Stimulated activated CD8-positive, alpha-beta memory T cell treated with anti-CD3 and anti-CD28 coated beads, Interleukin-7, amount 100 ng/mL, for 1 hour (primary cell): ENCODE data around the gene LTBP2.

ENCODE experiments used
- DNase-seq, 2 donors: peaks; one replicate each; pipeline ENCODE4 v3.0.0-alpha.2; 2020; ENCODE audit warnings: low read depth in 2 of 2

LTBP2 gene

GRCh38 chr14:74638066-74638465, 26.0 kb upstream of the LTBP2 start:
- DNase-seq, result no peak

GRCh38 chr14:74637178-74637550, 25.1 kb upstream of the LTBP2 start:
- no peak for DNase-seq

DNA sequence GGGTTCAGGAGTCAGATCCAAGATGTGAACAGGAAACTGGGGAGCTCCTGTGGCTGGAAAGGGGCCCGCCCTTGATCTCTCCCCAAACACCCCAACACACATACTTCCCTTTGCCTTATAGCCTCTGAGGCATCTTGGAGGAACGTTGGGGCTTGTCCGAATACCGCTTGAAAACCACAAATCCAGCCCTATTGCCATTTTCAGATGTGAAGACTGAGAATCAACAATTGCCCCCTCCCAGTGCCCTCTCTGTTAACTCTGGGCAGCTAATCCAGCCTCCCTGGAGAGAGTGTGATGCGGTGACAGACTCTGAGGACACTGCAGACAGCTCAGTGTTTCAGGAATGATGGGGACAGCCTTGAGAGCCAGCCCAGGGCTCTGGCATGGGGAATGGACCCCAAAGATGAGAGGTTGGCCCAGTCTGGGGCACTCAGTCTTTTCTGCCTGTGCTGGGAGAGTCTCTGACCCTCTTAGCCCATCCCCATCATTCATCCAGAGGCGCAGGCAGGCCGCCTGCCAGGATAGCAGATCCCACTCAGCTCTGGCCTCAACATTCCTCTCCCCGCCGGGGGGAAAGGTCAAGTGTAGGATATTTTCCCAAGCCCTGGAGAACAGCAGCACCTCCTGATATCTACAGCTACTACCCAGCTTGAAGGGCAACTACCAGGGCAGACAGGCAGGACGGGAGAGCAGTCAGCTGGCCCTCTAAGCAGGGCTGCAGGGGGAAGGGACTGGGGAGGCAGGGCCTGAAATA, 24.6 kb upstream of the LTBP2 start:
- no peak for DNase-seq

DNA sequence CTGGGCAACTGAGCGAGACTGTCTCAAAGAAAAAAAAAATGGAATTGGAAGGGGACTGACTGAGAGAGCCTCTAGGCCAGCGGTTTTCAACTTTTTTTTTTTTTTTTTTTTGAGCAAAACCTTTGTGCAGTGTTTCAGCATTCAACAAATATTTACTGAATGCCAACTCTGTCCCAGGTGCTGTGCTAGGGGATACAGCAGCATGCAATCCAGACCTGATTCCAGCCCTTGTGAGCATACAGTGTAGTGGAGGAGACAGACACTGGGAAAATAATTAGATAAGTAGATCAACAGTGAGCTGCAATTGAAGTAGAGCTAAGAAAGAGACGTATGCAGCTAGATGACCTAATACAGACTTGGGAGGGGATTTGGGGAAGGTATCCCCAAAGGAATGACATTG, 23.8 kb upstream of the LTBP2 start:
- DNase-seq, result no peak

- no peak for DNase-seq
These were observed 22.9 kb upstream of the LTBP2 start for GRCh38 chr14:74634964-74635363.

- DNase-seq, result no peak
These were observed 22.4 kb upstream of the LTBP2 start for GRCh38 chr14:74634481-74634880.

DNA sequence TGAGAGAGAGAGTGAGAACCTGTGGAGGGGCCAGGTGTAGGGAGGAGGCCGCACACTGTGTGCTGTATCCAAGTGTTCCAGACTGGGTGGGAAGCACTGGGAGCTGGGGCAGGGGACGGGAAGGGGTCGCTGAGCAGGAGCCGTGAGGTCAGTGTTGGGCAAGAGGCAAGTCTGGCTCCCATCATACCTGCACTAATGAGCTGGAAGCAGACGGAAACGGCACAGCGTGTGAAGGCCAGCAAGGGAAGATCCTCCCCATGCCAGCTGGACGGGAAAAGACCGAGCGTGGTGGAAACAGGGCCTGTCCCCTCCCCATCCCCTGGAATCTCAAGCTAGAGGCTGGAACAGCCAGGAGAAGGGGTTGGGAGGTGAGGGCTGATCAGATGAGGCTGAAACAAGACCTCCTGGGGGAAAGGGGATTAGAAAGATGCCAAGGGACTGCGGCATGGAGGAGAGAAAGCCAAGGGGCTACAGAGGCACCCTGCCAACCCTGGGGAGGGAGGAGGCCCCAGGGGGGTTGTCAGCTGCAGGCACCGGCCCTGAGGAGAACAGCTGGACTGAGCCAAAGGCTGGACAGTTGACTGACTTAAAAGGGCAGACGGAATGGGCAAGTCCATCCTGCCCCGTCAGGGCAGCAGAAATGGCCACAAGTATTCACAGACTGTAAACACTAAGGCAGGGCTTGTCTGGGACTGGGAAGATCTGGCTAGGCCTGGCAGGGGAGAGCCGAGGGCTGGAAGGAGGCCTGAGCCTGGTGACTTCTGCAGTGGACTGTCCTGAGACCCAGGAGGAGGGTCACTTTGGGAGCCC, 19.0 kb upstream of the LTBP2 start:
- no peak for DNase-seq

DNA sequence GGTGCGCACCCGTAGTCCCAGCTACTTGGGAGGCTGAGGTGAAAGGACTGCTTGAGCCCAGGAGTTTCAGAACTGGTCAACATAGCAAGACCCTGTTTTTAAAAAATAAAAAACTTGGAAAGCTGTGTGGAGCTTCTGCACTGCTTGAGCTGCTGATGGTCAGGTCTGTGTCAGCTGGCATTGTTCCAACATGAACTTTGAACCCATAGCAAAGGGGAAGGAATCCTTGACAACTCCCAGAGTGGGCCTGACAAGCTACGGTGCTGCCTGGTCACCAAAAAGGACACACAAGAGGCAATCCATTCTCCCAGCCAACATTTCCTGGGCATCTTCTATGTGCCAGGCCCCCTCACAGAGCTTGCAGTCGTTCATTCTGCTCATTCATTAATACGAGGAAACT, 16.4 kb upstream of the LTBP2 start:
- DNase-seq, result no peak

DNA sequence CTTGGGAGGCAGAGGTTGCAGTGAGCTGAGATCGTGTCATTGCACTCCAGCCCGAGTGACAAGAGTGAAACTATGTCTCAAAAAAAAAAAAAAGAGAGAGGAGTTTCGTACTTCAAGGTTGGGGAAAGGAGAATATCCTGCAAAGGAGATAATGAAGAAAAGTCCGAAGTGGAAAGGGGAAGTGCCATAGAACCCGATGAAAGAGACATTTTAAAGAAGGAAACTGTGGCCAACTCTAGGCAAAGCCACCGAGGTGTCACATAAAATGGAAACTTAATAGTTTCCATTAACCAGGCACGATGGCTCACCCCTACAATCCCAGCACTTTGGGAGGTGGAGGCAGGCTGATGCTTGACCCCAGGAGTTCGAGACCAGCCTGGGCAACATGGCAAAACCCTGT, 15.0 kb upstream of the LTBP2 start:
- no peak for DNase-seq

DNA sequence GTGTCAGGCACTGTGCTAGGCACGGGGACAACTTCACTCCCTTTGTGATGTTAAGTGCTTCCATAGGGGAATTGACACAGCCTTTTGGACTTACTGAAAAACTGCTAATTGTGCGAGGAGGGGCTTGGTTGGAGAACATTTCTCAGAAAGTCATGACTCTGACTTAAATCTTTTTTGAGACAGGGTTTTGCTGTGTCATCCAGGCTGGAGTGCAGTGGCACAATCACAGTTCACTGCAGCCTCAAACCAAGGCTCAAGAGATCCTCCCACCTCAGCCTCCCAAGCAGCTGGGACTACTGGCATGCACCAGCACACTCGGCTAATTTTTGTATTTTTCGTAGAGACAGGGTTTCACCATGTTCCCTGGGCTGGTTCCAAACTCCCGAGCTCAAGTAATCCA, 10.2 kb upstream of the LTBP2 start:
- no peak for DNase-seq

DNA sequence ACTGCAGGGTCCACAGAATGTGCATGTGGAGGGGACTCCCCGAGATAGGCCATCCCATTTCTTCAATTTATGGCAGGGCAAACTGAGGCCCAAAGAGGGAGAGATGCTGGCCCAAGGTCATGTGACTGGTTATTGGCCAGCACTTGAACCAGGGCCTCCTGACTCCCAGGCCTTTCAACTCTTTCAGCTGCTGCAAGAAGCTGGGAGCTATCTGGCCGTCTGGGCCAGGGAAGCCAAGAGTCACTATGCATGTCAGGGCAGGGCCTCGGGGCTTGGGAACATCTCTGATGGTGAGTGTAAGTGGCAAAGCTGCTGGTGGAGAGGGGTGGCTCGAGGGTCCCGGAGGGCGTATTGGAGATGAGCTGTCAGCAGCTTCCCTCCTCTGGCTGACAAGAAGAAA, 9.5 kb upstream of the LTBP2 start:
- no peak for DNase-seq

GRCh38 chr14:74620923-74621322, 8.9 kb upstream of the LTBP2 start:
- DNase-seq, result no peak

- DNase-seq, result peak in 1 of 2 donors; percentile 18
These were observed 8.5 kb upstream of the LTBP2 start for GRCh38 chr14:74620497-74620921.

DNA sequence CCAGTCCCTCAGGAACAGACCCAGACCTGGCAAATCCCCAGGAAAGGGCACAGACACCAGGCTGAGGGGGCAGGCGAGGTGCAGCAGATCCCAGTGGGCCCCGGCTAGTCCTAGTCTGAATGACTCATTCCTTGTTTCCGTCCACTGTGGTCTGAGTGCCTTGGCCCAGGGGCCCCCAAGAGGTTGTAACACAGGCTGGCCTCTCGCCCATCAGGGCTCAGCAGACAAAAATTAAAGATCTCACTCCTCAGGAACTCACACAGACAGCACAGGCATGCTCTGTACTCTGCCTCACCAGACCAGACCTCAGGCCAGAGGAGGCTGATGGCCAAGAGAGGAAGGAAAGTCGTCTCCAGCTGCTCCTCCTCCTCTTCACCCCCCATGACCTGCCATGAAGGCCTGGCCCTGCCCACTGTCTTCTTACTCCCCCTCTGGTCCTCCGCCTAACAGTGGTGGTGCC, 7.7 kb upstream of the LTBP2 start:
- DNase-seq, result no peak

- peak; percentile 35 to 59 for DNase-seq
These were observed 6.3 kb upstream of the LTBP2 start for GRCh38 chr14:74618078-74618952.

DNA sequence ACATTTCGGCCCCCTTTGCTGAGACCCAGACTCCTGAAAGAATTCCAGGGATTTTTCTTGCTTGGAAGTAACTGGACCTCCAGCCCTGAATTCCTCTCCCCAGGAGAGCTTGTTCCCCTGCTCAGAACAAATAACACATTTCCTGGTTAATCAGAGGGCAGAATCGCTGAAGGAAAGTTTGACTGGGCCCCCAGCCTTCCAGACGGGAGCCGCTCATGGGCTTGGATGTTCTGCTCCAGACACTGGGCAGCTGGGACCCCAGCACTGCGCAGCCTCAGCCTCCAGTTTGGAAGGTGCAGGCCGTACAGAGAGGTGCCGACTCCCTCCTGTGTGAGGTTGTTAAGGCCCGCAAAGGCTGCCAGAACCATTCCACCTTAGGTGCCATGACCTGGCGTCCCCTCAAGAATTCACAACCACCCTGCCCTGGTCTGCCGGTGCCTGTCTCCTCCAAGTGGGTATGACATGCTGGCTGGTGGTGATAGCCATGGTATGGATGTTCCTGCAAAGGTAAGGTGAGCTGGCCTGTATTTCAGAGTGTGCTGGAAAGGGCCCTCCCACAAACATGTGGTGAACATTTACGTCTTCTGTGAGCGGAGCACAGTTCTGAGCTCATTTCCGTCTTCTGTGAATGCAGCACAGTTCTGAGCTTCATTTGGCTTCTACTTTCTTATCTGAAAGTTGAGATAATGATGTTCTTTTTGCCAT, 5.1 kb upstream of the LTBP2 start:
- DNase-seq, result no peak

- no peak for DNase-seq
These were observed 4.5 kb upstream of the LTBP2 start for GRCh38 chr14:74616507-74616906.

DNA sequence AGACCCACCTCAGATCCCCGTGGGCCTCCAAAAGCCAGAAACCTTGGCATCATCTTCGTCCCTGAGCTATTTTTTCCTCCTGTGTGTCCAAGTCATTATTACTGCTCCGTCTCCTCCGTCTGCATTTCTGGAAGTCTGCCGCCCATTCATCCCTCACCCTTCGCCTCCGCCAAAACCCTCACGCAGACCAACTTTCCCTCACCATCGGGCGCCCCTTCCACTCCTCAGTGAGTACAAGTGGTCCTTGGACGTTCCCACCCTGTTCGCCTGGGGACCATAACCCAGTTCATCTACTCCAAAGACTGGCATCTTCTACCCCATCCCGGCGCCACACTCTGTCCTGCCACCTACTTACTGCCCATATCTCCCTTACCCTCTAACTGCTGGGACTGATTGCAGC, 3.7 kb upstream of the LTBP2 start:
- no peak for DNase-seq

DNA sequence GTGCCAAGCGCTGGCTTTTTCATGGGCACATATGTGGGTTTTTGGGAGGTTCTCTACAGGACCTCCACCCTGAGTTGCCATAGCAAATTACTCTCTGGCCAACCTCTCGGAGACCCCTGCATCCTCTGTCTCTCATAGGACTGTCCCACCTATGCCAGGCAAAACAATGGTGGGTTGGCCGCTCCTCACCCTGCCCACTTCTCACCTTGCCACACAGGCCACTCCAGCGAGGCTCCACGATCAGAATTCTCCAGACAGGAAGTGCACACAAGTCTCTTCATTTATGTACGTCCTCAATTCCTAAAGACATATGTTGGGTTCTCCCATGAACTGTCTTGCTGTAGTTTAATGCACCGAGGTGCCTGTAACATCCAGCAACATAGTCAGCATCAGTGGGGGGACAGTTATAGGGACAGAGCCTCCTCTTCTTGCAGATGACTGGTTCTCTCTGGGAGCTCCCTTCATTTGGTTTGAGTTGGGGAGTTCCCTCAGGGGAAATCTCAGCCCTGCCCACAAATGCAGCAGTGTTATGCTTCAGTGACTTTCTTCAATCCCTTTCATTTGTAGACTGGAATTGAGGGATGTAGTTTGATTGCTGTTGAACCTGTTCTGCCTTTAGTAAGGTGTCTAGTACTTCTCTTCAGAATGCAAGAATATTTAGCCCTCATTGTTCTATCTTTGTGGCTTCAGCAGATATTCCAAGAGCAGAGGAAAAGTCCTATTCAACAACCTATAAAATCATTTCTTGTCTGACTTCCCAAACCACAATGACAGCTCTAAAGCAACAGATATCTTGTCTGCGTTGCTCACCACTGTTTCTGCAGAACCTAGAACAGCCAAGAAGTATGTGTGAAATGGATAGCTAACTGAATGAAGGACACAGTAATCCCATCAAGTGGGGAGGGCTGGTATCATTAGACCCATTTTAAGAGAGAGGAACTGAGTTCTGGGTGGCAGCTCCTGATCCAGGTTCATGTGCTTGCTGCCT, 2.8 kb upstream of the LTBP2 start:
- no peak for DNase-seq

DNA sequence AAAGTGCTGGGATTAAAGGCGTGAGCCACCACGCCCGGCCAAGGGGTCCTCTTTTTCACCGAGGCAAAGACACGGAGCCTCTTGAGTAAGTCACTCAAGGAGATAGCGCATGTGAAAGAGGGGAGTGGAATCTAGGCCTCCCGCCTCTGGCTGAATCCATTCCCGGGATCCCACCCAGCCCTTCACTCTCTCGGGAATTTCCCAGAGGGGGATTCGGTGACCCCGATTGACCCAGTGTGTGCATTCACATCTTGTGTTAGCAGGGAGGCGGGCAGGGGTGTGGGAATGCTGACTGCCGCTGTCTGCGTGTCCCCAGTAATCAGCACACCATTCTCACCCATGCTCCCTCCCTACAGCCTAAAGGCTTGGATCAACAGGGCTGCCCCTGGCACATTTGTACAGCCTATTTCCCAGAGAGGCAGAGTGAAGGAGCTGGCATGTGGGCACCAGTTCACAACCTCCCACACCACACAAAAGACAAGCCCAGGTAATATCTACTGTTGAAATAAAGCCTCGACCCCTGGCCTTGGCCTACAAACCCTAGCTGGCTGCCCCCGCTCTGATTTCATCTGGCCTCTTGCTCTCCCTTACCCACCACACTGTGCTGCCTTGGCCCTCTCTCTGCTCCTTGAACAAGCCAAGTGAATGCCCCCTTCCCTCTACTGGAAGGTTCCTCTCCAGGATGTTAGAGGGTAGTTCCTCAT, 1.3 kb upstream of the LTBP2 start:
- no peak for DNase-seq
